Activated CD8-positive, alpha-beta memory T cell treated with anti-CD3 and anti-CD28 coated beads, Interleukin-2, amount 50 U/mL, for 48 hours (primary cell): ENCODE results near the gene SYNE1.
A peak's percentile ranks its signal among the peaks of the same experiment; 100 is the strongest.

Experiments used
- DNase-seq: peaks from one replicate; pipeline ENCODE4 v3.0.0-alpha.2; 2020

The SYNE1 gene

GRCh38 chr6:152221806-152222628 lies 415.1 kb downstream of the SYNE1 start:
- DNase-seq = no peak

GRCh38 chr6:152220786-152221185 lies 416.4 kb downstream of the SYNE1 start:
- no peak for DNase-seq

DNA sequence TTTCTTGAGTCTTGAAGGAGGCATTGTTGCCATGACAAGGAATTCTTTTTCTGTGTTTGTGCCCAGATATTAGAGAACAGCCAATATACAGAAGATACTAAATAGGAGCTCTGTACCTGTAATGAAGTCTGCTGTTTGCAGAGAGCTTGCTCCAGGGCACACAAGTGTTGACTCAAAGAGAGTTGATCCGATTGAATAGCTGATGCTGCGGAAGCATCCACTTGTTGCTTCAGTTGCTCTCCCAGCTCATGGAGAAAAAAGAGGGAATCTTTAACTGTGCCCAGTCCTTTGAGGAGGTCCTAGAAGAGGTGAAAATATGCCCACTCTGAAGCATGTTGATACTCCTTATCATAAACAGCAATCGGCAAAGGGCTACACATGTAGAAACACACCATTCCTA lies 418.3 kb downstream of the SYNE1 start:
- DNase-seq = no peak

- no peak for DNase-seq
These were observed 424.7 kb downstream of the SYNE1 start for GRCh38 chr6:152212437-152212836.

DNA sequence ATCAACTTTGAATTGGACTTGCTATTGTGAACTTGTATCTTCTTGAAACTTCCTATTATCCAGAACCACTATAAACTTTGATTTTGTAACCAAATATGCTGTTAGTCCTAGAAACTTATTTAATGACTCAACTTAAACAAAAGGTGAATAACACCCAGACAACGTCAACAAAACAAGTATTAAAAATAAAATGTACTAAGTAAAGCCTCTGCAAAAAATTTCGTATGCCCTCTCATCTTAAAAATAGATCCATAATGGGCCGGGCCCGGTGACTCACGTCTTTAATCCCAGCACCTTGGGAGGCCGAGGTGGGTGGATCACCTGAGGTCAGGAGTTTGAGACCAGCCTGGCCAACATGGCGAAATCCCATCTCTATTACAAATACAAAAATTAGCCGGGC lies 428.0 kb downstream of the SYNE1 start:
- no peak for DNase-seq

DNA sequence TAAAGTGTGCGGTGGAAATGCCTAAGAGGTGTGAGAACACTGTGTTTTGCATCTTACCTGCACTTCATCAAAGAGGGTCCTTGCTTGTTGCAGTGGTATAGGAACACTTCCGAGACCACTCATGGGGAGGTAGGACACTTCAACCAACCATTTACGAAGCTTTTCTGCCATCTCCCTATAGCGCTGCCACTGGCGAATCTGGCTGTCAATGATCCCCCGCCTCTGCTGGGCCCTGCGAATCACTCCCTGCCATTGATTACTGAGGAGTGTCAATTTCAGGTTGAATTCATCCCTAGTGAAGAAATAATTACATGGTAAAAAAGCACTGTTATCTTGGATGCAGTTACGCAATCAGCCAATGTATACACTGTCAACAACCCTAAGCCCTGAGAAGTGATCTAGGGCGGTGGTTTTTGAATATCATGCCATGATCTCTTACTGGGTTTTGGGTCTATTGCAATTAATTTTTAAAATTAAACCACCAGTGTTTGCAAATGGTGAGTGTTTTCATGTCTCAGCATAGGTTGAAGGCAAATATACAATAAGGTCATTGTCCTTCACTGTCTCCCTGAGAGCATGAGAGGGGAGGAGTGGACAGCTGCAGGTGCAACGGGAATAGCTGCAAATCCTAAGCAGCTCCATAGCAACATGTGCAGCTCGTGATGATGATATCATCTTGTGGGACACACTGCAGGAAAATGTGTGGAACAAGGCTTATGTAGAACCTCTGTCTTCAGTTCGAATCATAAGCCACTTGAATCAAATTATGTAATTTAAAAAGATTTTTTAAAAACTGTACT lies 429.0 kb downstream of the SYNE1 start:
- DNase-seq = no peak

DNA sequence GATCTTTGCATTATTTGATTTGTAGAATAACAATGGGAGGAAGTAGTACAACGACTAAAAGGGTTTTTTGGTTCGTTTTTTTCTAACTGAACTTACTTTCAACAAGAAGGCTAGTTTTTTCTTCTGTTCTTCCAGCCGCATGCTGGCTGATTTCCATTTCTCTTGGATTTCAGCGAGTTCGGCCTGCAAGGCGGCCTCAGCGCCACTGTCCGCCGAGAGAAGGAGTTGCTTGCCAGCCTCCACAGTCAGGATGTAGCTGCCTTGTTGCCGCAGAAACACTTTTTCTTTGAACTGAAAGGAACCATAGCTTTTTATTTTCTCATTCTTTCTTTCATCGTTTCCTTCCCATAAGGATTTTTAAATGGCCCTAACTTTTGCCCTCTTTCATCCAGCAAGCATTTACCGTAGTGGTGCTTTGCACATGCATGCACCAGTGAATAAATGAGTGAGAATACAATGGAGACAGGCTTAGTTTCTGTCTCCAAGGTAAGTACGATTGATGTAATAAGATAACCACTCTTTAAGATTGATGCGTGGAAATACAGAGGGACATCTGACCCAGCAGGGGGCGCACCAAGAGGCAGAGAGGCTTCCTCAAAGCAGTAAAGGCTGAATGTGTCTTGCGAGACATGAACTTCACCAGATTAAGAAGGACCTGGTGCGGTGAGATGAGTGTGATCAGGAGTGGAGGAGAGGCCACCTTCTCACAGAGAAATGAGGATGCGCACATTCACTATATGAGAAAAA lies 430.9 kb downstream of the SYNE1 start:
- DNase-seq = peak; percentile 70

- no peak for DNase-seq
These were observed 432.6 kb downstream of the SYNE1 start for GRCh38 chr6:152204591-152204990.

GRCh38 chr6:152201120-152201519 lies 436.0 kb downstream of the SYNE1 start:
- no peak for DNase-seq

- DNase-seq = no peak
These were observed 441.3 kb downstream of the SYNE1 start for GRCh38 chr6:152195896-152196295.

- no peak for DNase-seq
These were observed 447.4 kb downstream of the SYNE1 start for GRCh38 chr6:152189736-152190135.

- no peak for DNase-seq
These were observed 449.2 kb downstream of the SYNE1 start for GRCh38 chr6:152188011-152188410.

DNA sequence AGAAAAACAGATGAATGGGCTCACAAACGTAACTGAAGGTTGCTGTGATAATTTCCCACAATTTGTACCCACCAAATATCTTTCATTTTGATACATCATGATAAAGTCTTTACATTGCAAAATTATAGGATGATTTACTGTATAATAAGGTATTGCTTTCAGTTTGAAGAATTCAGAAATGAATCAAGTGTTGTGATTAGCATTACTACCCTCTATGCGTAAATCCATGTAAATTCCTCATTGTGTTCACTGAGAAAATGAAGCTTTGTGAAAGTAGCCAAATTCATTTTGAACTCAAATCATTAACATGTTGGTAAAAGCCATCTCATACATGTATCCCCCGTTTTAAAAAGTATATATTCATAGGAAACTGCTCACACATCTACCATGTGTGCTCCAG lies 450.3 kb downstream of the SYNE1 start:
- DNase-seq = no peak

DNA sequence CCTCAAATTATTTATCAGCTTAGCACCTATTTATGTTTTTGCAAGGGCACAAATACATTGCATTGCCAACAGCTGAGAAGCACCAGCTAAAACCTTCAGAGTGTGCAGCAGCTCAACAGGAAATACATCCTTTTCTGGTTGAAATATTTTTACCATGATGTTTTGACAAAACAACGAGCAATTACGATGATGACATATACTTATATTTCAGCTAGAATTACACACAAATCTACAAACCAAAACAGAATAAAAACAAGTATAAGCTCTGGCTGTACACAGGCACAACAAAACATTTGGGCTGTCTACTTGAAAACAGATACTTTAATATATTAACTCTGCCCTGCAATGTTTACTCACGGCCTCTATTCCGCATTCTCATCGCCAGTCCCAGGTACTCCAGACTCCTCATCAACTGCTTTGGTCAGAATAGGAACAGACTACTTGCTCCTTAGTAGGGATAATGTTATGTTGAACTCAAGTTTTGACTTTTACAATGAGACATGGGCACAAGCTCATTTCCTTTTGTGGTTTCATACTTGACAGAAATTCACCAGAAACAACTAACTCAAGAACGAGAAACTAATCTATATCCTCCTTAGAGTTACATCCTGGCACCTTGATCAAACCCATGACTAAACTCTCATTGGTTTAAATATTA lies 452.1 kb downstream of the SYNE1 start:
- DNase-seq = no peak

DNA sequence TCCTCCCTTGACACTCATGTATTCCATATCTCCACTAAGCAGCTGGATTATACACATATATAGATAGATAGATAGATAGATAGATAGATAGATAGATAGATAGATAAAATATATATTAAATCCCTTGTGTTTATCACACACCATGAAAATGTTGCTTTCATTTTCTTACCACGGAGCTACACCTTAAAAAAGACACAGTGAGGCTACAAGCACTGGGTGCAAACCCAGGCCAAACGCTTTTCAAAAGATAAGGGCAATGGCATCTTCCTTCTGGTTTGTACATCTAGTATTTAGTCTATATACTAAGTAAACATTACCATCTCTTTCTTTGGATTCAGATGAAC lies 452.6 kb downstream of the SYNE1 start:
- DNase-seq = no peak

DNA sequence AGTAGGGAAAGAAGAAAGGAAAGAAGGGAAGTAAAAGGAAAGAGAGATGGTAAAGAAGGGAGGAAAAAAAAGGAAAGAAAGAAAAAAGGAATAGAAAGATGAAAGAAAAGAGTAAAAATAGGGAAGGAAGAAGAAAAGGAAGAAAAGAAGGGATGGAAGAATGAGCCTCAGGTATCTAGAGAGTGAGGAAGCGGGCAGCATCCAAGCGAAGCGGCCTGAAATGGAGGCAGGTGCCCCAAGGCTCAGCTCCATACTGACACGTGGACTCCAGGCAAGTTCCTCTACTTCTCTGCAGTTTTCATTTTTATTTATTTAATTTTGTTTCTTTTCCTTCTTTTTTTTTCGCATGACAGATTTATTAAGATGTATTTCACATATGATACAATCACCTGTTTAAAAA lies 456.6 kb downstream of the SYNE1 start:
- DNase-seq = no peak

DNA sequence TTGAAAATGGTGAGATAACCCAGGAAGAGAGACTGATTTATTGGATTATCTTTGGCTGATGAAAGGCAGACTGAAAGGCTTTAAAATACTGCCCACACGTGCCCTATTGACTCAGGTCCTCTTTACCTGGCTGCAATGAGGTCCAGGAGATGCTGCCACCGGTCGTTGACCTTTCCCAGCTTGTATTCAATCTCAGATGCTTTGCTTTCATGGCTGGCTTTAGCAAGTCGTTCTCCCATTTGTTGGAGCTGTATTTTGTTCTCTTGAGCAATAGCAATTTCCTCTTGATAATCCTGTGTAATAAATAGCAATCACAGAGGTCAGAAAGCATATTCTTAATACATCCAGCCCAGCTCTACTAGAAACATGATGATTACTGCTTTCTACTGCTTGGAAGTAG lies 460.9 kb downstream of the SYNE1 start:
- DNase-seq = no peak

- DNase-seq = no peak
These were observed 463.2 kb downstream of the SYNE1 start for GRCh38 chr6:152173957-152174356.

DNA sequence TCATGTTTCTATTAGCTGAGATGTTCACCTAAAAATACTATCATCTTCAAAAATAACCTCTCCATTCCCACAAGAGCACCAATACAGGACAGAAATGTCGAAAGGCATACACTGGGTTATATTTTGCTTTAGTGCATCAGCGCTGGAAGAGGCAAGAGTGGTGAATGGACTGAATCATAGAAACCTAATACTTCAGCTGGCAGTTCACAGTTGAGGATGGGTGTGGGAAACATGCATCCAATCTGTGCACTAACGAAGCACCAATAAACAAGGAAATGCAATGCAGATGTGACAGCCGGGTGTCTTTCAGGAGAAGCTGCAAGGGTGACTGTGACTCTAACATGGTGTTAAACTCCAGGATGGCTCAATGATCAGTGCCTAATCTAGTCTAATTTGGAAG lies 463.8 kb downstream of the SYNE1 start:
- DNase-seq = no peak

DNA sequence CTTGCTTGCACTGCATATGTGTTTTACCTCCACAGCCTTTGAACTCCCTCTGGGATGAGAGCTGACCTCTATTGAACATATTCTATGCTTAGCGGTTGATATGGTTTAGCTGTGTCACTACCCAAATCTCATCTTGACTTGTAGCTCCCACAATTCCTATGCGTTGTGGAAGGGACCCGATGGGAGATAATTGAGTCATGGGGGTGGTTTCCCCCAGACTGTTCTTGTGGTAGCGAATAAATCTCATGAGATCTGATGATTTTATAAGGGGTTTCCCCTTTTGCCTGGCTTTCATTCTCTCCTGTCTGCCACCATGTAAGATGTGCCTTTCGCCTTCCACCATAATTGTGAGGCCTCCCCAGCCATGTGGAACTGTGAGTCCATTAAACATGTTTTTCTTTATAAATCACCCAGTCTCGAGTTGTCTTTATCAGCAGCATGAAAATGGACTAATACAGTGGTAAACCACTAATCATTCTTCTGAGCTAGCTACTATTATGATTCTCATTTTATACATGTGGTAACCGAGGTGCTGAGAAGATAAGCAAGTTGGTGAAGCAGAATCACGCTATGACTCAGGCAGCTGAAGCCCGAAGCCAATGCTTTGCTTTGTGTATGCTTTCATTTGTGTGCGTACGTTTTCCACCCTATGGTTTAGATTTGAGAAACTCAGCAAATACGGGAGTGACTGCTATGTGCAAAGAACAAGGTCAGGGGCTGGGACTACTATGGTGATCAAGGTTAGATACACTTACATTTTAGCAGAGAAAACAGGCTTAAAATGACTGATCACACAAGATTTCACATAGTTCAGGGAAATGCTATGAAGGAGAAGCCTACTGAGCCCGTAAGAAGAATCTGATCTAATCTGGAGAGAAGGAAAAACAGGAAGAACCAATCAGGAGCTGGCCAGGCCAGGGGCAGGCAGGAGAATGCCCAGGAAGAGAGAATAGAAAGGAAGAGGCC lies 466.2 kb downstream of the SYNE1 start:
- peak; percentile 63 for DNase-seq

GRCh38 chr6:152170313-152170701 lies 466.9 kb downstream of the SYNE1 start:
- no peak for DNase-seq
